Stimulated activated CD4-positive, alpha-beta T cell treated with anti-CD3 and anti-CD28 coated beads, Interleukin-2, amount 100 ng/mL, for 24 hours (primary cell): Measurements from ENCODE around the gene TERT.
A peak's percentile ranks its signal among the peaks of the same experiment; 100 is the strongest.
"Not testable (repeated sequence)": the region's sequence is repeated elsewhere in the genome, so short reads cannot be mapped to it uniquely, and the experiment has no call there.

ENCODE experiments used
- DNase-seq, 2 donors: peaks; one replicate each; pipeline ENCODE4 v3.0.0-alpha.2; 2020

The TERT gene

GRCh38 chr5:1277781-1278180, 17.1 kb downstream of the TERT start:
- DNase-seq, result no peak

GRCh38 chr5:1277331-1277730, 17.5 kb downstream of the TERT start:
- DNase-seq, result no peak

- DNase-seq, result no peak
Measured at GRCh38 chr5:1276930-1277329, 17.9 kb downstream of the TERT start.

GRCh38 chr5:1275397-1276391, 19.2 kb downstream of the TERT start:
- DNase-seq, result not testable (repeated sequence)

GRCh38 chr5:1274471-1274870, 20.4 kb downstream of the TERT start:
- DNase-seq, result no peak

- no peak for DNase-seq
Measured at GRCh38 chr5:1273745-1274144, 21.1 kb downstream of the TERT start.

- no peak for DNase-seq
Measured at GRCh38 chr5:1272201-1272600, 22.7 kb downstream of the TERT start.

- no peak for DNase-seq
Measured at GRCh38 chr5:1270933-1271914, 23.6 kb downstream of the TERT start.

GRCh38 chr5:1270426-1270825, 24.4 kb downstream of the TERT start:
- no peak for DNase-seq

- DNase-seq, result peak in 1 of 2 donors; percentile 32
Measured at GRCh38 chr5:1268666-1269065, 26.2 kb downstream of the TERT start.

- DNase-seq, result no peak
Measured at GRCh38 chr5:1268056-1268455, 26.8 kb downstream of the TERT start.

- DNase-seq, result not testable (repeated sequence)
Measured at GRCh38 chr5:1267464-1267863, 27.4 kb downstream of the TERT start.

- DNase-seq, result no peak
Measured at GRCh38 chr5:1266791-1267190, 28.1 kb downstream of the TERT start.

GRCh38 chr5:1265461-1266455, 29.1 kb downstream of the TERT start:
- no peak for DNase-seq

- no peak for DNase-seq
Measured at GRCh38 chr5:1265026-1265425, 29.8 kb downstream of the TERT start.

GRCh38 chr5:1264211-1264610, 30.7 kb downstream of the TERT start:
- DNase-seq, result no peak

- no peak for DNase-seq
Measured at GRCh38 chr5:1262381-1262780, 32.5 kb downstream of the TERT start.

GRCh38 chr5:1261643-1262042, 33.2 kb downstream of the TERT start:
- DNase-seq, result no peak

- no peak for DNase-seq
Measured at GRCh38 chr5:1259806-1260480, 34.9 kb downstream of the TERT start.

- no peak for DNase-seq
Measured at GRCh38 chr5:1257841-1258240, 37.0 kb downstream of the TERT start.

- DNase-seq, result no peak
Measured at GRCh38 chr5:1257363-1257762, 37.5 kb downstream of the TERT start.

GRCh38 chr5:1256776-1257175, 38.1 kb downstream of the TERT start:
- DNase-seq, result no peak
